Activated CD8-positive, alpha-beta memory T cell treated with anti-CD3 and anti-CD28 coated beads for 4 hours (primary cell): ENCODE results near the gene ADAMTS15.
"Not testable (repeated sequence)": the region's sequence is repeated elsewhere in the genome, so short reads cannot be mapped to it uniquely, and the experiment has no call there.

Experiments used
- DNase-seq, 2 donors: peaks; one replicate each; pipeline ENCODE4 v3.0.0-alpha.2; 2020; ENCODE audit warnings: low read depth in 2 of 2

The ADAMTS15 gene

DNA sequence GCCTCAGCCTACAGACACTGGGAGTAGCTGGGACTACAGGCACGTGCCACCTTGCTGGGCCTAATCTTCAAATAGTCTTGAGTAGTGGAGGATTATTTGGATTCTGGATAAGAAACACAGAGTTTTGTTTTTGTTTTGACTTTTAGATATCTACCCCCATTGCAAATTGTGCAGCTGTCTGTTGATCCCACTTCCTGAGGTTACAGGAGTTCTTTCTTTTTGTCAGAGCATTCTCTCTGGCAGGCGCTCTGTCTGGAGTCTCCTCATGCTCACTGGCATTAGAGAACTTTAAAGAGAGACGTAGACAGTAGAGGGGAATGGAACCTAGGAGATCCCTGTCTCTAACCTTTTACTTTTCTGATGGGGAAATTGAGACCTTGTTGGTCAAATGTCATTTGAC, 12.3 kb upstream of the ADAMTS15 start:
- DNase-seq: no peak

DNA sequence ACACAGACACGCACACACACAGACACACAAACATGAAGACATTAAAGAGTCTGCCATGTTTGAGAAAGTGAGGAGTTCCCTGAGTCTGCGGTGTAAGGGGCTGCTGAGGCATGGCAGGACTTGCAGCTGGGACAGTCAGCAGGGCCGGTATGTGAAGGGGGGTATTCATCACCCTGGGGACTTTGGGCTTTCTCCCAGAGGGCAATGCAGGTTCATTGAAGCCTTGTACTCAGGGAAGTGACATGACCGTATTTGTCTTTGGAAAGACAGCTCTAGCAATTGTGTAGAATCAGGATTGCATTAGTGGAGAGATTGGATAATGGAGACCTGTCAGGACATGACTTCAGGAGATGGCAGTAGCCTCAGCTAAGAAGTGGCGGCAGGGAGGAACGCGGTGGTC, 10.6 kb upstream of the ADAMTS15 start:
- no peak for DNase-seq

DNA sequence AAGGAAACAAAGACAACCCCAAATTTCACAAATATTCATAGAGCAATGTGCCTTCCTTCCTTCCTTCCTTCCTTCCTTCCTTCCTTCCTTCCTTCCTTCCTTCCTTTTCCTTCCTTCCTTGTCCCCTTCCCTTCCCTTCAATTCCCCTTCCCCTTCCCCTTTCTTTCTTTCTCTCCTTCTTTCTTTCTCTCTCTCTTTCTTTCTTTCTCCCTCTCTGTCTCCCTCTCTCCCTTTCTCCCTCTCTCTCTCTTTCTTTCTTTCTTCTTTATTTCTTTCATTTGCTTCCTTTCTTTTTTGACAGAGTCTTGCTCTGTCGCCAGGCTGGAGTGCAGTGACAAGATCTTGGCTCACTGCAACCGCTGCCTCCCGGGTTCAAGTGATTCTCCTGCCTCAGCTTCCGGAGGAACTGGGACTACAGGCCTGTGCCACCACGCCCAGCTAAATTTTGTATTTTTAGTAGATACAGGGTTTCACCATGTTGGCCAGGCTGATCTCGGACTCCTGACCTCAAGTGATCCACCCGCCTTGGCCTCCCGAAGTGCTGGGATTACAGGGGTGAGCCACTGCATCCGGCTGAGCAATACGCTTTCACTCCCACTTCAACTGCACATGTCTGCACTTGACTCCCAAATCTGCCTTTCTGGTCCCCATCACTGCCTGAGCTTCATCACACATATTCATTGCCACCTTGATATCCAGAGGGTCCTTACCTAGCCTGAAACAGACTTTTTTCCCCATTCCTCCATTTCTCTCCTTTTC, 9.9 kb upstream of the ADAMTS15 start:
- not testable (repeated sequence) for DNase-seq

DNA sequence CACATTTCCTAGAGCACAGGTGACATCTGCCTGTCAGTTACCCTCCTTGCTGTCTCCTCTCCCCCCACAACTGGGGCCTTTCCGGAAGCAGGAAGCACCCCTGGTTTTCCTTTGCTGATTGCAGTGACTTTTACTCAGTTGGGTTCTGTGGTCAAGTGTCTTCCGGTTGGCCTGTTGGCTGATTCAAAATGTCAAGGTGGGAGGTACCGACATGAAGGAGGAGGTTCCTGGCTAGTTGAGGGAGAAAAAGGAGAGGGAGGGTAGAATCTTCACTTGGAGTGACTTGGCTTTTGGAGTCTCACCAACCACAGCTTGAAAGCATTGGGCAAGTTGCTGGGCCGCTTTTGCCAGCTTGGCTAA, 9.3 kb upstream of the ADAMTS15 start:
- no peak for DNase-seq

DNA sequence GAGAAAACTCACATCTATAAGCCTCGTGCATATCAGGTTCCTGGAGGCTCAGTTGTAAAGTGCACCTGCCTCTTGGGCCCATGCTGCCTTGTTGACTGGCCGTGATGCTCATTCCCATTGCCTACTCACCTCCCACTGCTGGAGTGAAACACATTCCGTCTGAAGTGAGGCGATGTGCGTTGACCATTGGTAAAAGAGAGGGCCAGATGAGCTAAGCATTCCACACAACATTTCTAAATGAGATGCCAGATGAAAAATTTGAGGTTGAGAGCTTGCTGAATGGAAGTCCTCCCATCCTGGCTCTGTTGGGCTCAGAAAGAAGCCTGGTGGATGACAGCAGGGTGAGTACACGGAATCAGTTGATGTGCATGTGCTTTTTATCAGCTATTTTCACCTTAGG, 8.6 kb upstream of the ADAMTS15 start:
- no peak for DNase-seq

DNA sequence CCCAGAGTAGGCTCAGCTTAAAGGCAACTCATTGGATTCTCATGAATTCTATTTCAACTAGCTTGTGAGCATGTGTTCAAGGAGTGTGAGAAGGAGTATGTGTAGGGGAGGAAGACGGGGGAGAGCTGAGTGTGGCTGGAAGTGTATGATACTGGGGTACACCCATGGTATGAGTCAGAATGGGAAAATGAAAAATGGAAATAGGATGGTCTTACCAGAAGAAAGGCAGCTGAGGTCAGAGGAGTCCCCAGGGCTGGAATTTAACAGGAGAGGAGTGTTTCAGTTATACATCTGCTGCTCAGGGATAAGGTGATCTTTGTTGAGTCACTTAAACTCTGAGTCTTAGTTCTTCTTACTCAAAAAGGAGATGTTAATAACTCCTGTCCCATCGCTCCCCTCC, 6.7 kb upstream of the ADAMTS15 start:
- DNase-seq: no peak

DNA sequence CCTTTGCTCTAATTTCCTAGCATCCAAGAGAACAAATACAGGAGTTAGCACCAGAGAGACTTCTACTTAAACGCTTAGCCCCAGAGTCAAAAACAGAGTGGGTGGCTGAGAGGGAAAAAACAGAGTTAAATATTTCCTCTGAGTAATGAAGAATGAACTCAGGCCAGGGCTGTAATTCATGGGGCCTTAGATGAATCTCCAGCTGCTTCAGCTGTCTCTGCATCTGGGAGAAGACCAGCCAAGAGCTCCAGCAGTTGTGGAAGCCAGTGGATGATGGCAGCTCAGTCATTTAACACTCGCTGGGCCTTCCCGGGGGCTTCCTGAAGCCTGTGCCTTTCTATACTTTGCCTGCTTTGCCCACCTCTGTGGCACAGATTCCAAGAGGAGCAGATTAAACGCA, 5.7 kb upstream of the ADAMTS15 start:
- no peak for DNase-seq

DNA sequence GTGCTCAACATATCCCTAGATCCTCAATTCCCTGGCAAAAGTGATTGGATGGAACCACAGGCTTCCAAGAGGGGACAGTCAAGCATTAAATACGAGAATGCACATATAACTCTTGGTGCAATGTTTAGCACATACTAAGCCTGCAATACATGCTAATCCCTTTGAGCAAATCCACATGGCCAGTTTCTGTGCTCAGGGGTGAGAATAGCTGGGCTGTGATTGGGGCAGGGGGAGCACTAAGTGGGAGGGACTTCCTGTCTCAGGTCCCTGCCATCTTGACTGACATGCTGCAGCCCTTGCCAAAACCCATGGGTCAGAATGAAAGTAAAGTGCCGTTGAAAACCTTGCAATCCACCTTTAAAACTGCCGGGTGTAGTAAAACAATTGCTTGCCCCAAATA, 2.7 kb upstream of the ADAMTS15 start:
- no peak for DNase-seq

DNA sequence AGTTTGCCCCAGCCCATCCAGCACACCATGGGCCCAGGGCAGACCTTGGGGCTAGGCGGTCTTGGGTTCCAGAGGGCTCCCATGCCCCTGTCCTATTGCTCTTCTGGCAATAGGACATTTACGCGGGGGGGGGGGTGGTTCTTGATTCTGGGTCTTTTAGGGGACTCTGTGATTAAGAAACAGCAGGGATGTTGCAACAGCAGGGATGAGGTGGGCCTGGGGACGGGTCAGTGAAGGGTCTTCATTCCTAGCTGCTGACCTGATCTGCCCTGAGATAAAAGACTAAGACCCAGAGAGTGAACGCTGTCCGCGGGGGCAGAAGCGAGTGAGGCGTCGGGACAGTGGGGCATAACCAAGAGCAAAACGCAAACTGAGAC, 418 bp upstream of the ADAMTS15 start:
- no peak for DNase-seq

DNA sequence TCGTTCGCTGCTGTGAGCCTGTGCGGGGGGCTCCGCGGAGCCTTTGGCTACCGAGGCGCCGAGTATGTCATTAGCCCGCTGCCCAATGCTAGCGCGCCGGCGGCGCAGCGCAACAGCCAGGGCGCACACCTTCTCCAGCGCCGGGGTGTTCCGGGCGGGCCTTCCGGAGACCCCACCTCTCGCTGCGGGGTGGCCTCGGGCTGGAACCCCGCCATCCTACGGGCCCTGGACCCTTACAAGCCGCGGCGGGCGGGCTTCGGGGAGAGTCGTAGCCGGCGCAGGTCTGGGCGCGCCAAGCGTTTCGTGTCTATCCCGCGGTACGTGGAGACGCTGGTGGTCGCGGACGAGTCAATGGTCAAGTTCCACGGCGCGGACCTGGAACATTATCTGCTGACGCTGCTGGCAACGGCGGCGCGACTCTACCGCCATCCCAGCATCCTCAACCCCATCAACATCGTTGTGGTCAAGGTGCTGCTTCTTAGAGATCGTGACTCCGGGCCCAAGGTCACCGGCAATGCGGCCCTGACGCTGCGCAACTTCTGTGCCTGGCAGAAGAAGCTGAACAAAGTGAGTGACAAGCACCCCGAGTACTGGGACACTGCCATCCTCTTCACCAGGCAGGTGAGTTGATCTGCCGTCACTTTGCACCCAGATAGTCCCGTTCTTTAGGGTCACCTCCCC, 1.0 kb downstream of the ADAMTS15 start:
- no peak for DNase-seq

DNA sequence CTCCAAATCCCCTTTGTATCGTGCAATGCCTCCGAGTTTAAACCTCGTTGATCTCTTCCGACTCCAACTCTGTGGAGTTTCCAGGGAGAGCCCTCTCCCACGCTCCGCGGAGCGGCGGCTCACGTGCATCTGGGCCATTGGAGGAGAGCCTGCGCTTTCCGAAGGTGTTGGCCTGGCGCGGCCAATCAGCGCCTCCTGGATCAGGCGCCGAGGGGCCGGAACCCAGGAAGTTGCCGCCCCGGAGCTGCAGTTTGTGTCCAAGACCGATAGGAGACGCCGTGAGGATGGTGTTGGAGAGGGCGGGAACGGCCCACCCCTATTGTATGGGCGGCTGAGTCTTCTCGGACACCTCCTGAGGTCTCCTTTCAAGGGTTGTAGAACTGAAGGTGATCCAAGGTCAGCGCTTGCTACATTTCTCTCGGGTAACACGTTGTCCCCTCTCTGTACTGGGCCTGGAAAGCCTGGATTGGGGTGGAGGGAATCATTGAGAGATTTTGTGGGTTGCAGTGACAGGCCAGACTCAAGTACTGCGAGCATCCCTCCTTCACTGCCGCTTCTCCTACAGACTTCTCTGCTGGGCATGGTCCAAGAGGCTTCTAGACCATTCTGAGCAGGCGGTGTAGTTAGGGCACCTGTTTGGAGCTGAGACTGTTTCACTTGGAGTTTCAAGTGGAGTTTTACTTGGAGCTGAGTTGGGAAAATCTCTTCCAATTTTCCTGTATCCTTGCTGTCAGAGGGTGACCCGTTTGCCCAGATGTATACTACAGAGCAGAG, 1.7 kb downstream of the ADAMTS15 start:
- DNase-seq: no peak

DNA sequence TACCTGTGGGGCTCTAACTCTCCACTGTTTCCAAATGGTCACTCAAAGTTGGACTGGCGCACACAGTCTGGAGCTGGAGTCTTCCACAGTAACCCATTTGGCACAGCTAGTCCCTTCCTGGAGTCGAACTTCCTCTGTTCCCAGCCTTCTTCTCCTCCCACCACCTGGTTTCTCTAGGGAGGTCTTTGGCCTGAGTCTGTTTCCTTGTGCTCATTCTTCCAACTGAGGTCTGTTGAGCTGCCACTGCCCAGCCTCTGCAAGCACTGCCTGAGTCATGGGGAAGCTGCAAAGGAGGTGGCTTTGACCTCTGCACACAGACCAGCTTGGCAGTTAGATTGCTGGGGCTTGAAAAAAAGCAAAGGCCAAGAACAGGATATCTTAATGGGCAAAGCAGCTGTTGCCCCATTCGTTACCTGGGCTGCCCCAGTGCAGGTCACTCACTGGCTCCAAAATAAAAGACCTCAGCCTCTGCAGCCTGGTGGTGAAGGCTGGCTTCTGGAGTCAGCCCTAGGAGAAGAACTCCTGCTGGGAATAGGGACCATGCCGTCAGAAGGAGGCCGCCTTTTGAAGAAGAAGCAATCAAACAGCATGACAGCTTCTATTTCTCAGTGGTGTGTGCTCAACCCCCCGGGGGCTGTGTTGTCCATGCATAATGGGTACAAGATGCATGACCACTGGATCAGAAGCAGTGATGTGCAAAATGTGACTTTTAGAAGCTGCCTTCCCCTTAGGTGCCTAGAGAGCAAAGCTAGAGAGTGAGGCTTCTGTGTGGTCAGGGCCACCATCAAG, 3.0 kb downstream of the ADAMTS15 start:
- no peak for DNase-seq

DNA sequence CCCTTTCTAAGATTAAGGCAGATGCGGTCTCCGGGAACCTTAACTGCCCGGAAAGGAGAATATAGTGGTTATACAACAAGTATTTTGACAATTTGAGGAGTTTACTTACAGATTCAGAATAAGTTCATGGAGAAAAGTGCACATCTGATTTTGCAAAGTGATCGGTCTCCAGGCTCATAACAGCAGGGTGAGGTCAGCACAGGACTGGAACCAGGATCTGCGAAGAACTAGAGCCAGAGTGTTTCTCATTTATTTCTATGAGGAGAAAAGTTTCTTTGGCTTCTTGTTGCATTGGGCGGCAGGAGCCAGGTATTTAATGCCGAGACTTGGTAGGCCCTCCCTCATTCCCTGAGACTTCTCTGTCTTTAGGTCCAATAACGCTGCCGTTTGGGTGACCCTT, 3.7 kb downstream of the ADAMTS15 start:
- DNase-seq: no peak

DNA sequence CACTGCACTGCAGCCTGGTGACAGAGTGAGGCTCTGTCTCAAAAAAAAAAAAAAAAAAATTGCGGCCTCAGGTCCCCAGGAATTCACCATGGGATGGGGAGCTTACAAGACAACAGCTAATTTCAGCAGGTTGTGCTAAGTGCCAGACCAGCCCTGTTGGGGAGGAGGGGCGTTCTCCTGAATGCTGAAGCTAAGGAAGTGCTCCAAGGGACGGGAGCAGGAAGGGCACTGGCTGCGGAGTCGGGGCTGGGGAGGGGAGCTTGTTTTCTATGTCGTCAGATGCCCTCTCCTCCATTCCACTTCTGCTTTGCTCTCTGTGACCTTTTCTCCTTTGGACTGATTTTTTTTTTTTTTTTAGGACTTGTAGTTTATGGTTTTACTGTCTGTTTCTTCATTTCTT, 4.5 kb downstream of the ADAMTS15 start:
- DNase-seq: no peak

DNA sequence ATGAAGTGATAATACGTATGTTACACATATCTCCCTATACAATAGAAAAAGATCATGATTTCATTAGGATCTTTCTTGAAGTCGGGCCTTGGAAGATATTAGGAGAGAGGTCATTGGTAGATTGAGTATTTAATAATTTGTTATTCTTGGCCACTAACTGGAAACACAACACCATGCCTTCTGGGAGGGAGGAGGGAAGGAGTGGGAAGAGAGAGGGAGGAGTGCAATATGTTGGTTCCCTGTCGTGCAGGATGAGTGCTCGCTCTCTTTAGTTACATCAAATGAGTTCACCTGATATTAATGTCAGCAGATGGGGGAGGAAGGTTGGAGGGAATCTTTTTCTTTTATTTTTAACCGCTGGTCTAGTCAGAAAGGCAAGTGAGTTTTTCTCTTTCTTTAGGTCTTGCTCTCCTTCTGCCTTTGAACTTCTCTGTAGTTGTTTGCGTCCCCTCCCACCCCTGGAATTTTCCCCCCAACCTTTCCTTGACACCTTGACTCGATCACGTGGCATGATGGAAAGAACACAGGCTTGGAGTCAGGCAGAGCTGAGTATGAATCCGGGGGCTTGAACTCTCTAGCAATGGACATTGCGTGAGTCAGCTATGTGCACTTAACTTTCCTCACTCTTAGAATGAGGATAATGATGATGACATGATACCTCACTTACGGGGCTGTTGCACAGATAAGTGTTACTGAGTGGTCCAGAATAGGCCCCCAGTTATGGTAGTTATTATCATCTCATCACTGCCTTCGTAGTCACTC, 6.2 kb downstream of the ADAMTS15 start:
- no peak for DNase-seq

DNA sequence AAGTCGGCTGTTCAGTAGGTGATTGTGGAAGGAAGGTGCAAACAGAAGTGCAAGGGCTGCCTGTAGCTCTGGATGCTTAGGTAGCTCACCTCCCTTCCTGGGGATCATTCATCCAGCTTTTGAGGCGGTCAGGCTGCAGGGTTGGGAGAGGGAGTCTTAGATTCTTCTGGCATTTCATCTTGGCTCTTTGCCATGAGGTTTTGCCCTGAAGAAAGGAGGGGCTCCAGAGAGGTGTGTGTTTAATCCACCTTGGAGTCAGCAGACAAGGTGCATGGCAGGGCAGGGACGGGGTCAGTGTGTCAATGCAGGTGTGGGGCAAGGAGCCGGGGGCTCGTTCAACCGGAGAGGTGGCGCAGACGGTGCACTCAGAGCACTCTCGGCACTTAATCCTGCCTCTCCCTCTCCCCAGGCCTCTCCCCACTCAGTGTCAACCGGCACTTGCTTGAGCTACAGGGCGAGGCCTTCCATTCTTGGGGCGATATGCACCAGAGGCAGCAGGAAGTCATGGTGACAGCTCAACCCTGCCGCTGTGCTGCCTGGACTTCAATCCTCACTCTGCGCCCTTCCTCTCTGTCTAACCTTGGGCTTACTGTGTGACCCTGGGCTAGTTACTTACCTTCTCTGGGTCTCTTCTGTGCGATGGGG, 7.2 kb downstream of the ADAMTS15 start:
- DNase-seq: no peak

DNA sequence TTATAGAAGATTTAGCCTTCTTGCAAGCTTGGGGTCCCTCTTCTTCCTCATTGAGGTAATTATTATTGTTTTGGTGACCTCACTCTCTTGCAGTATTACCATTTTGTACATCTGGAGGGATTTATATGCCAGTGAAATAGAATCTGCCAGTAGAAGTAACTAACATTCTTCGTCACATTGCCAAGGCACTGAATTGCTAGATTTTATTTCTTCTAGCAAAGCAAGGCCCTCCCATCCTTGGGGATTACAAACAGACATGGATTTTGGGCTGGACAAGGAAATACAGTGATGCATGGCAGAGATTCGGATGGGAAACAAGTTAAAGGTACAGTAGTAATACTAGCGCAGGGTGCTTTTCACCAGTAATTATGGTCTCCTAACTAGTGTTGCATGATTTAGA, 7.8 kb downstream of the ADAMTS15 start:
- DNase-seq: no peak

DNA sequence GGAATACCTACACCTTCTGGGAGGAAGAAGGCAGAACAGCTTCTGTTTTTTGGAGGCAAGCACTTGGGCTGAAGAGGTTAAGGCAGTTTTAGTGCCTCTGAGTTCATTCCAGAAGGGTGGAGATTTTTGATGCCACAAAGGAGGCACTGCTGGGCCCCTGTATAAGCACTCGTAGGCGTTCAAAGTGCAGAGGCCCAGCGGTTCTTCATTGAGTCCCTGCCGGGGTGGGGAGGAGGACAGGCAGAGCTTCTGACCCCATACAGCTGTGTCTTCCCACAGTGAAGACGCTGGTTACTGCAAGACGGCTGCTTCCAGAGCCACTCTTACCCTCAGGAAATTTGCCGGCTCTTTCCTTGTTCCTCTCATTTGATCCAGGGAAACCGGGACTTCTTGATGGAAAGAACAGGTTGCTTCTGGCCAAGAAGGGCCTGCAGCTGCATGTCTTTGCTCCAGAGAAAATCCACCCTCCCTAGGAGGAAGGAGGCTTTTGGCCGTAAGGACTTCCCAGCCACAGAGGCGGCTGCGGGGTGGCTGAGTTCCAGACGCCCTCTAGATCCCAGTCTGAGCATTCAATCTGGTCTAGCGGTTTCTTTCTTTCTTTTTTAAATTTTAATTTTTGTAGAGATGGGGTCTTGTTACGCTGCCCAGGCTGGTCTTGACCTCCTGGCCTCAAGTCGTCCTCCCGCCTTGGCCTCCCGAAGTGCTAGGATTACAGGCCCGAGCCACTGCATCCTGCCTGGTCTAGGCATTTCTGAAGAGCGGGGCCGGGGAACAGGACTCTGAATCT, 9.4 kb downstream of the ADAMTS15 start:
- DNase-seq: no peak

DNA sequence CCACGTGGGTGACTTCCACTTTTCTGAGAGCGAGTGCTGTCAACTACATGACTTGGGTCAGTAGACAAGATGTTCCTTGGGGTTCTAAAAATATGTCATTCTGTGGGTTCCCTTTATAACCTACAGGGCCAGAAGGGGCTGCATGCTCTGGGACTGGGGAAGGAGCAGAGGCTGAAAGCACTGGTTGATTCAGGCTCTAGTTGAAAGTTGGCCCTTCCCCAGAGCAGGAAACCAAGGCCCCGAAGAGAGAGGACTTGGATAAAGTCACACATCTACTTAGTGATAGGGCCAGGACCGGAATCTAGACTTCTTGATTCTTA, 9.9 kb downstream of the ADAMTS15 start:
- DNase-seq: no peak

DNA sequence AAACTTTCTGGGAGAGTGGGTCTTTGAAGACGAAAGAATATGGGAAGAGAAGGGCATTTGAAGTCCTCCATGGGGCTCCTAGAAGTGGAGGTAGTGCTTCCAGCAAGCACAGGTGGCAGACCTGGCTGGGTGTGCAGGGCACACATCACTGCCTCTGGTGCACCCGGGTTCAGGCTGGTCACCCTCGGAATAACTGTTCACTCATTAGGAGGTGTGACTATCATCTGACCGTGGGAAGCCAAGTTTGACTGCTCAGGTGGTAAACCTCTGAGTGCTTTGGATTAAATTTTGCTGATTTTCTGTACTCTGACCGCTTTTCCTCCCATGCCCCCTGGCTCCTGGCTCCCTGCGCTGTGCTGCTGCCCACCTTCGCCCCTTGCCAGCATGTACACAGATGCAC, 11.1 kb downstream of the ADAMTS15 start:
- no peak for DNase-seq
